Heart left ventricle (tissue), 13 donors: ENCODE measurements around the gene SYNC.

Experiments used
- CTCF ChIP-seq, 12 donors: fragments of 200-600 bp; sonication (generic) in 4 of 12; IDR thresholded peaks; one replicate each; pipeline versions ENCODE4 v1.5.0 to v1.8.0; 2018 to 2022; ENCODE audit warnings: antibody characterized with exemption in 12 of 12, mild to moderate bottlenecking in 5 of 12
- POLR2A ChIP-seq, 2 donors: fragments of 450-650 bp; IDR thresholded peaks; one replicate each; pipeline ENCODE4 v1.6.1; 2017; ENCODE audit warnings: antibody characterized with exemption in 2 of 2, mild to moderate bottlenecking in 2 of 2, moderate library complexity in 2 of 2
- donor health status: ischemic (EF 13 %, LVEDD 7.1; RV severe dilation, severe dysfunction).
- donor health status: DM: no; HTN: yes; CAD: no.
- donor health status: DM: no; HTN: no; CAD: no.
- donor health status: ischemic (EF 25% LVEDD 6.9; RV normal size, moderate dysfunction).
- donor health status: ischemic (EF 25% LVEDD 5.7; RV mildly dilated, moderate dysfunction).
- donor health status: ischemic (EF 35%, LVEDD 5.7; RV mildly dilated, moderate dysfunction).
- donor health status: nonischemic (EF 11% LVEDD 7.7; RV severe dilation, severe dysfunction).
- donor health status: DM: yes; HTN: yes; CAD: no.
- donor health status: PGD.
- donor health status: ischemic (EF 29% LVEDD 5.4; RV normal size, mild dysfunction).
- donor health status: nonischemic (EF 23%, LVEDD 6.1; RV moderate dilation, normal function).

DNA sequence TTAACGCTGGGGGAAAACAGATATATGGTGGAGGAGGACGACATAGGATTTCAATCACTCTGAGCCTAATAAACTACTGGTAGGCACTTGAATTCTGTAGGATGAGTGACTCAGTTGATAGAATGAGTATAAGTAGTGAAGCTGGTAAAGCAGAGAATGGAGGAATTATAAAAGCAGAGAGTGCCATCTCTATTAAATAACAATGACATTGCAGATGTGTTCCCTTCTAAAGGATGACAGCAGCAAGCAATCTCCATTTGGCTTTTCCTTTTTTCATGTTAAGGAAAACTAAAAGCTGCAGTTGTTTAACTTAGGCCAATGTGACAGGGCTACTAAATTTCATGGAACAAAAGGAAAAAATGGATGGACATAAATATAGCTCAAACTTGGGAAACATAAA, 69.7 kb downstream of the SYNC start:
- TF ChIP-seq CTCF (IDR thresholded peaks at IDR 0.05), result no peak
- TF ChIP-seq POLR2A (IDR thresholded peaks at IDR 0.05), result no peak
